Ovary (tissue), 9 donors: ENCODE measurements around the gene RBPJ. TPM values are rescaled to one million over a fixed set of nuclear protein-coding genes. Genes with fewer than 3 reads are reported as not detected.

Experiments
- DNase-seq, 5 donors: peaks; one replicate each; pipeline ENCODE4 v3.0.0-alpha.2; 2019 to 2020
- H3K27ac ChIP-seq, 2 donors: fragments of 200-600 bp; one replicate each; pipeline versions ENCODE4 v1.5.1 to v1.8.0; 2019 to 2022
- H3K27me3 ChIP-seq: fragments of 200-600 bp; one replicate; pipeline ENCODE4 v1.8.0; 2022
- H3K36me3 ChIP-seq: fragments of 200-600 bp; sonication (generic); one replicate; pipeline ENCODE4 v1.5.1; 2019
- H3K4me1 ChIP-seq: one replicate; pipeline ENCODE4 v1.8.1; 2013; ENCODE audit warnings: mild to moderate bottlenecking, moderate library complexity; ENCODE audit not compliant: insufficient read depth
- H3K4me3 ChIP-seq: fragments of 200-600 bp; sonication (generic); one replicate; pipeline ENCODE4 v1.5.1; 2017
- H3K9me3 ChIP-seq, 2 donors: fragments of 200-600 bp in 1 of 2; sonication (generic) in 1 of 2; one replicate each; pipeline versions ENCODE4 v1.5.1 to v1.8.1; 2013 to 2019; ENCODE audit warnings: mild to moderate bottlenecking in 1 of 2, moderate library complexity in 1 of 2
- EP300 ChIP-seq: sonication (generic); formaldehyde crosslinking; IDR thresholded peaks from one replicate; pipeline ENCODE4 v1.6.1; 2017; ENCODE audit warnings: antibody characterized with exemption
- POLR2A ChIP-seq: fragments of 450-650 bp; IDR thresholded peaks from one replicate; pipeline ENCODE4 v1.6.1; 2017; ENCODE audit warnings: antibody characterized with exemption, mild to moderate bottlenecking, moderate library complexity
- WGBS, 3 donors: extraction: QIAGEN DNeasy Blood & Tissue Kit in 1 of 3; methylation state at CpG; one replicate each; pipeline versions ENCODE4 v1.1.5 to v1.1.7; 2013 to 2017; 5-methylcytosine and 5-hydroxymethylcytosine counted together
- intact Hi-C, 4 donors: fragments of 100-400 bp; cut with DNase I; formaldehyde crosslinking; loops; one replicate each; pipeline versions ENCODE4 v1.11.0 to v1.15.1; 2022 to 2023
- polyA plus RNA-seq, 2 donors: library from polyadenylated mRNA; stranded (reverse); fragments of 200-250 nt in 1 of 2; fragments of 350-450 nt in 1 of 2; fragmentation: Illumina TruSeq in 1 of 2; extraction: RNeasy Lipid Tissue Mini Kit (QIAGEN cat#74804) in 1 of 2; gene quantifications; one replicate each; pipeline ENCODE4 v1.2.3, GENCODE V29; 2013 to 2014
- total RNA-seq, 7 donors: library from RNA; depleted of rRNA in 2 of 7; stranded (reverse); fragments of >200 nt in 2 of 7; fragmentation: NEBNext Ultra II Directional in 3 of 7; extraction: Animal tissue kit (Norgen Biotek cat#: 25700) in 3 of 7; gene quantifications; one replicate each; pipeline versions ENCODE4 v1.1.0 to v1.2.4, GENCODE V29; 2016 to 2023
- TF ChIP-seq, protein P1 (sequence below), 3 donors: fragments of 450-650 bp in 2 of 3; fragments of 200-600 bp in 1 of 3; IDR thresholded peaks; one replicate each; pipeline versions ENCODE4 v1.5.1 to v1.8.0; 2016 to 2022; ENCODE audit warnings: antibody characterized with exemption in 3 of 3, mild to moderate bottlenecking in 1 of 3
- donor health status: DM: no; HTN: no; CAD: no; lungs with moderate emphysema.
- donor health status: DM: no; HTN: no; CAD: no.
- donor health status: Bipolar disorder and iron deficiency.
- donor health status: DM: yes; HTN: yes; CAD: no.
- donor health status: DM: no; HTN: no; CAD: no.
- donor health status: DM: yes; HTN: yes; CAD: no.

RBPJ gene
- total and polyA plus RNA-seq, 9 donors = 36.0 to 75.1 (median 62.7) TPM

DNA sequence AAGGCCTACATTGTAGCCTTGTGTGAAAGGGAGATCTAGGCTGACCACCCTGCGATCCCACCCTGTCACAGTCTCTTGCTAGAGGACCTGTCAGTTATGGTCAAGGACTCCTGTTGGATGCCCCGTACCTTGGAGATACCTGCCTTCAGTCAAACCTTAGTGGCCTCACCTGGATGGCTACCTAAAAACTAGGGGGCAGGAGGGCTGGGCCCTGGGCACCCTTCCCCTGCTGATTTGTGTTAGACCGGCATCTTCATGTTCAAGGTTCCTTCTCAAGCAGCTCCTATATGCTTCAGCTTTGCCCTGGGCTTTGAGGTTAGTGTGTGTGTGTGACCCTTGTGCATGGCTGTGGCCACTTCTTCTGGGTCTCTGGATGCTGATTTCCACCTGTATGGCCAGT lies 134.1 kb downstream of the RBPJ start:
- H3K4me3 ChIP-seq = no peak overlapping the region
- no peaks in the 10 kb centered on the region for H3K27me3 ChIP-seq
- H3K36me3 ChIP-seq = no peaks in the 10 kb centered on the region
- H3K9me3 ChIP-seq = no peaks in the 10 kb centered on the region
- WGBS, 3 donors = 93 to 100% (median 97%) methylated on average over 3 of the region's 3 CpGs
- intact Hi-C loops = no loop called here
- peaks cover 2% of the 10 kb centered on the region for H3K4me1 ChIP-seq
- no peak overlapping the region for H3K27ac ChIP-seq
- TF ChIP-seq POLR2A = no peak
- TF ChIP-seq EP300 = no peak
- TF ChIP-seq, protein P1, sequence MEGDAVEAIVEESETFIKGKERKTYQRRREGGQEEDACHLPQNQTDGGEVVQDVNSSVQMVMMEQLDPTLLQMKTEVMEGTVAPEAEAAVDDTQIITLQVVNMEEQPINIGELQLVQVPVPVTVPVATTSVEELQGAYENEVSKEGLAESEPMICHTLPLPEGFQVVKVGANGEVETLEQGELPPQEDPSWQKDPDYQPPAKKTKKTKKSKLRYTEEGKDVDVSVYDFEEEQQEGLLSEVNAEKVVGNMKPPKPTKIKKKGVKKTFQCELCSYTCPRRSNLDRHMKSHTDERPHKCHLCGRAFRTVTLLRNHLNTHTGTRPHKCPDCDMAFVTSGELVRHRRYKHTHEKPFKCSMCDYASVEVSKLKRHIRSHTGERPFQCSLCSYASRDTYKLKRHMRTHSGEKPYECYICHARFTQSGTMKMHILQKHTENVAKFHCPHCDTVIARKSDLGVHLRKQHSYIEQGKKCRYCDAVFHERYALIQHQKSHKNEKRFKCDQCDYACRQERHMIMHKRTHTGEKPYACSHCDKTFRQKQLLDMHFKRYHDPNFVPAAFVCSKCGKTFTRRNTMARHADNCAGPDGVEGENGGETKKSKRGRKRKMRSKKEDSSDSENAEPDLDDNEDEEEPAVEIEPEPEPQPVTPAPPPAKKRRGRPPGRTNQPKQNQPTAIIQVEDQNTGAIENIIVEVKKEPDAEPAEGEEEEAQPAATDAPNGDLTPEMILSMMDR (IDR thresholded peaks at IDR 0.05) = no peak
- DNase-seq = no peak

DNA sequence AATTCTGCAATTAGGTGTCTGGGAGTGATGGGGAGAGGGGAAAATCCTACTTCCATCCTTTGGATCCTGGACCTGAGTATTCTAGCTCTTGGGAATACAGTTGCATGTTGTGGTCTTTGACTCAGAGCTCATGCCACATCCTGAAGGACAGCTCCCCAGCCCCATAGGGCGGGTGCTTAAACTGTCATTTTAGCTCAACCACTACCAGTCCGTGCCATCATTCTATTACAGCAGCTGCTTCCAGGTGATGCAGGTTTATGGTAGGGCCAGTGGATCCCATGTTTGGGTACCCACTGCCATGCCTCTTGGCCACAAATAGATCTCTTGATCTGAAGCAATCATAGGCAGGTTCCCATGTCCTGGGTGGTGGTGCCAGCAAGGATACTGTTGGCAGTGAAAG lies 134.8 kb downstream of the RBPJ start:
- H3K27ac ChIP-seq = no peak overlapping the region
- H3K27me3 ChIP-seq = no peaks in the 10 kb centered on the region
- no peak for TF ChIP-seq EP300
- TF ChIP-seq POLR2A = no peak
- TF ChIP-seq, protein P1 (IDR thresholded peaks at IDR 0.05) = no peak
- H3K36me3 ChIP-seq = no peaks in the 10 kb centered on the region
- WGBS, 3 donors = 85 to 94% (median 88%) methylated on average over 2 of the region's 2 CpGs
- intact Hi-C loops = no loop called here
- no peak for DNase-seq
- H3K4me1 ChIP-seq = peaks cover 2% of the 10 kb centered on the region
- H3K9me3 ChIP-seq = no peaks in the 10 kb centered on the region
- no peak overlapping the region for H3K4me3 ChIP-seq

DNA sequence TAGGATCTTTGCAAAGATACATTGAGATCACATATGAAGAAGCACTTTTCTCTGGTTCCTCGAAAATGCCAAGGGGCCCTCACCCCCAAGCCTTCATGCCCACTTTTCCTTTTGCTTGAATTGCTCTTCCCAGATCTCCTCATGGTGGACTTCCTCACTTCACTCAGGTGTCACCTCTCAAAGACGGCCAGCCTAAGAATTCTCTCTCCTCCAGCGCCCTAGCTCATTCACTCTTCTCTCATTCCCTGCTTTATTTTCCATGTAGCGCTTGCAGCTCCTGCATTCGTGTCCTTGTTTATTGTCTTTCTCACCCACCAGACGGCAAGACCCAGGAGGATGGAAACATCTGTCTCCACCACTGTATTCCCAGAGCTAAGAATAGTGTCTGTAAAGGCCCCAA lies 136.6 kb downstream of the RBPJ start:
- no peak for DNase-seq
- Histone ChIP-seq H3K4me1 (peaks cover 2% of the 10 kb centered on the region), H3K27me3 (no peaks in the 10 kb centered on the region), H3K4me3 (no peak overlapping the region), H3K36me3 (no peaks in the 10 kb centered on the region), H3K9me3 (no peaks in the 10 kb centered on the region), H3K27ac (no peak overlapping the region)
- 84 to 88% (median 84%) methylated on average over 6 of the region's 6 CpGs for WGBS, 3 donors
- intact Hi-C loops = no loop called here
- TF ChIP-seq POLR2A (no peak), EP300 (no peak)
- TF ChIP-seq, protein P1 (IDR thresholded peaks at IDR 0.05) = no peak

DNA sequence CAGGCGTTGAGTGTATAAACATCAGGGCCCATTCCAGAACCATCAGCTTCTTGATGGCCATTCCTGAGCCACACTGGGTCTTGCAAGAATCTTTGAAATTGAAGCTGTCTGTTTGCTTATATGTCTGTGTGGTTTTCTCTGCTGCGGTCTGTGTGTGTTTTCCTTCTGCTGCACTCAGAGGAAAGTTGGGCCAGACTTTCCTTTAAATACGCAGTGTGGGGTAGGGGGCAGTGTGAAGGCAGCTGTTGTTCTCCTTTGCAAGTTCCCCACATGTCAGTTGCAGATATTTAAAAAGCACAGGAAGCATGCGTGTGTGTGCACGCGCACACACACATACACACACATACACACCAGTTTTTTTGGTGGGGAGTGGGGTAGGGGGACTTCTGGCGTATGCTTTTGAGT lies 137.3 kb downstream of the RBPJ start:
- Histone ChIP-seq H3K4me1 (no peaks in the 10 kb centered on the region), H3K36me3 (no peaks in the 10 kb centered on the region), H3K9me3 (no peaks in the 10 kb centered on the region), H3K4me3 (no peak overlapping the region), H3K27me3 (no peaks in the 10 kb centered on the region), H3K27ac (no peak overlapping the region)
- 40 to 60% (median 45%) methylated on average over 7 of the region's 7 CpGs for WGBS, 3 donors
- DNase-seq = no peak
- intact Hi-C loops = no loop called here
- TF ChIP-seq, protein P1 (IDR thresholded peaks at IDR 0.05) = no peak
- TF ChIP-seq POLR2A = no peak
